Measurements from ENCODE around the gene SPAG9.

The SPAG9 gene

DNA sequence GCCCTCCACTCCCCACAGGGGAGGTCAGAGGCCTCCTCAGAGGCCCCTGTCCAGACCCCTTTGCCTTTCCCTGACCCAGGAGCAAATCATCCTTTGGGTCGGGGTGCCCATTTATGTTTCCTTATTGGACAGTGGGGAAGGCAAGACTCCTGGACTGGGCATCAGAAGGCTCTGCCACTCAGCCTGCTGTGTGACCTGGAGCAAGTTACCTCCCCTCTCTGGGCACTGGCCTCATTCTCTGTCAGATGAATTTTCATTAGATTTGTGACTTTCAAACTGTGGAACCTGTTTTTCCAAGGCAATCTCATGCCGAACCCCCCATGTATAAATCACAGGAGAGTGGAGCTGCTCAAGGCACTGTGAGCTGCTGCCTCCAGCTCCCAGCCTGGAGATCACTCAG lies 207.5 kb downstream of the SPAG9 start:
- DNase-seq, result no peak

All from SIG-M5 (cell line).